ENCODE data around the gene ADAMTS2.

Gene ADAMTS2

GRCh38 chr5:179126506-179126991 is 218.7 kb downstream of the ADAMTS2 start:
- no peak for TF ChIP-seq CTCF (IDR thresholded peaks at IDR 0.05; ENCODE audit: insufficient read depth, missing control alignments)
- no peak for FAIRE-seq
- no peak for DNase-seq (ENCODE audit: insufficient read length, low spot score)

- FAIRE-seq: no peak
- no peak for TF ChIP-seq CTCF (IDR thresholded peaks at IDR 0.05; ENCODE audit: insufficient read depth, missing control alignments)
- DNase-seq (ENCODE audit: insufficient read length, low spot score): no peak
Observed at GRCh38 chr5:179125789-179126505, 219.3 kb downstream of the ADAMTS2 start.

GRCh38 chr5:179124853-179125788 is 220.1 kb downstream of the ADAMTS2 start:
- FAIRE-seq (no peak), DNase-seq (ENCODE audit: insufficient read length, low spot score) (no peak)
- no peak for TF ChIP-seq CTCF (IDR thresholded peaks at IDR 0.05; ENCODE audit: insufficient read depth, missing control alignments)

GRCh38 chr5:179124273-179124852 is 220.9 kb downstream of the ADAMTS2 start:
- no peak for DNase-seq (ENCODE audit: insufficient read length, low spot score)
- no peak for FAIRE-seq
- TF ChIP-seq CTCF (IDR thresholded peaks at IDR 0.05; ENCODE audit: insufficient read depth, missing control alignments): no peak

GRCh38 chr5:179123491-179124272 is 221.6 kb downstream of the ADAMTS2 start:
- DNase-seq (ENCODE audit: insufficient read length, low spot score): no peak
- no peak for TF ChIP-seq CTCF (IDR thresholded peaks at IDR 0.05; ENCODE audit: insufficient read depth, missing control alignments)

GRCh38 chr5:179123109-179123426 is 222.2 kb downstream of the ADAMTS2 start:
- FAIRE-seq (no peak), DNase-seq (ENCODE audit: insufficient read length, low spot score) (no peak)
- TF ChIP-seq CTCF (IDR thresholded peaks at IDR 0.05; ENCODE audit: insufficient read depth, missing control alignments): no peak

More at GRCh38 chr5:179123491-179124272, 221.6 kb downstream of the ADAMTS2 start:
- no peak for FAIRE-seq
